ENCODE measurements around the gene CXCL17.

GRCh38 chr19:42455086-42455485 is 12.3 kb upstream of the CXCL17 start:
- TF ChIP-seq CTCF (conservative IDR thresholded peaks at IDR 0.05; ENCODE audit: low read depth in 2 of 2), result no peak
- TF ChIP-seq EZH2 (IDR thresholded peaks at IDR 0.05; ENCODE audit: low read depth, unreplicated experiment), result no peak
- no peak for TF ChIP-seq REST (IDR thresholded peaks at IDR 0.05; ENCODE audit: unreplicated experiment)
- TF ChIP-seq POLR2AphosphoS5 (IDR thresholded peaks at IDR 0.05; ENCODE audit: low read depth), result no peak
- TF ChIP-seq NANOG (IDR thresholded peaks at IDR 0.05; ENCODE audit: borderline replicate concordance), result no peak
- TF ChIP-seq EZH2phosphoT487 (IDR thresholded peaks at IDR 0.05; ENCODE audit: unreplicated experiment), result no peak
- TF ChIP-seq CREB1 (CRISPR knock-in tag; IDR thresholded peaks at IDR 0.05; ENCODE audit: low read depth), result no peak
- no peak for TF ChIP-seq JUNB (IDR thresholded peaks at IDR 0.05; ENCODE audit: unreplicated experiment)
- TF ChIP-seq ETS1 (IDR thresholded peaks at IDR 0.05), result no peak
- no peak for TF ChIP-seq ZNF331 (CRISPR knock-in tag; IDR thresholded peaks at IDR 0.05; ENCODE audit: low read depth)
- TF ChIP-seq STAT1 (IDR thresholded peaks at IDR 0.05; ENCODE audit: unreplicated experiment), result no peak

Data from GM23338 (cell line).